ENCODE results near the gene NLGN3. TPM values are rescaled to one million over a fixed set of nuclear protein-coding genes. Genes with fewer than 3 reads are reported as not detected.

The NLGN3 gene
- total RNA-seq, 4 donors from 2014 or later, result 1.1 to 1.6 TPM; not detected in 2

DNA sequence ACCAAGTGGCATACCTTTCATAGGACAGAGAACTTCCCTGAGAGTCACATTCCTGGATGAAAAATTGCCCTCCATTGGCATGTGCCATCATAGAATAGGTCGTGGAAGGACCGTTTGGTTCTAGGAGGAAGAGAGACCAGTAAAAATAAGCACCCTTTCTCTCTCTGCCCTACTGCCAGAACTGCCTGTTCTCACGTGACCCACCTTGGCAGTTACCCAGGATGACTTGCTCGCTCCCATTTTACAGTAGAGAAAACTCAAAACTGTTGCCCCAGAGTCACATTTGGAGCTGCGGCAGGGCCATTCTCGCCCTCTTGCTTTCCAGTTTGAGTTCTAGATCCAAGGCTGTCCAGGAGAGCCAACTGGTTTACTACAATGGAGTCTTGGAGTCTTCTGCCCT is 1.1 kb upstream of the NLGN3 start:
- DNase-seq, result no peak
- no peak overlapping the region for H3K4me3 ChIP-seq
- no peaks in the 10 kb centered on the region for H3K27me3 ChIP-seq
- no peak overlapping the region for H3K27ac ChIP-seq
- peaks cover 0 to 26% (median 0%) of the 10 kb centered on the region in 3 donors for H3K36me3 ChIP-seq
- TF ChIP-seq CTCF (IDR thresholded peaks at IDR 0.05) (no peak), POLR2A (IDR thresholded peaks at IDR 0.05) (no peak)
- no peaks in the 10 kb centered on the region for H3K4me1 ChIP-seq
- no peaks in the 10 kb centered on the region for H3K9me3 ChIP-seq

- H3K4me3 ChIP-seq, result no peak overlapping the region
- no peaks in the 10 kb centered on the region for H3K9me3 ChIP-seq
- H3K27me3 ChIP-seq, result no peaks in the 10 kb centered on the region
- no peaks in the 10 kb centered on the region for H3K4me1 ChIP-seq
- no peak for DNase-seq
- no peak for TF ChIP-seq POLR2A (IDR thresholded peaks at IDR 0.05)
- TF ChIP-seq CTCF (IDR thresholded peaks at IDR 0.05), result no peak
- H3K27ac ChIP-seq, result no peak overlapping the region
- H3K36me3 ChIP-seq, result no peaks in the 10 kb centered on the region
Measured at GRCh38 chrX:71147496-71148277, 3.0 kb downstream of the NLGN3 start.

DNA sequence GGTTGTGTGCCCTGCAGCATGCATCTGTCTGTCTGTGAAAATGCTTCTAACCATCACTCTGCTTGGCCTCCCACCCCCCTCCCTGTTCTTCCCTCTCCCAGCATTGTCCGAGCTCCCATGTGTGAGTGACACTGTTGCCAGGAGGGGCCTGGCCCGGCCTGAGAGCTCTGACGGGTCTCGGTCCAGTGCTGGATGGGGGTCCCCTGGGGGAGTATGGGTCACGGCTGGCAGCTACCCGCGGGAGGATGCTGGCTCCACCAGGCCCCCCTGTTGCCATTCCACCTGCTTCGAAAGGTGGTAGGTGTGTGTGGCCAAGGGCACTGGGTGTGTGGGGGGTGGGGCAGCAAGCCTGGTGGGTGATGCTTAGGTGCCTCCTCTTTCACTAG is 3.6 kb downstream of the NLGN3 start:
- Histone ChIP-seq H3K9me3 (no peaks in the 10 kb centered on the region), H3K4me3 (no peak overlapping the region), H3K36me3 (no peaks in the 10 kb centered on the region), H3K4me1 (no peaks in the 10 kb centered on the region), H3K27ac (no peak overlapping the region), H3K27me3 (no peaks in the 10 kb centered on the region)
- DNase-seq, result no peak
- TF ChIP-seq POLR2A (IDR thresholded peaks at IDR 0.05) (no peak), CTCF (IDR thresholded peaks at IDR 0.05) (no peak)

DNA sequence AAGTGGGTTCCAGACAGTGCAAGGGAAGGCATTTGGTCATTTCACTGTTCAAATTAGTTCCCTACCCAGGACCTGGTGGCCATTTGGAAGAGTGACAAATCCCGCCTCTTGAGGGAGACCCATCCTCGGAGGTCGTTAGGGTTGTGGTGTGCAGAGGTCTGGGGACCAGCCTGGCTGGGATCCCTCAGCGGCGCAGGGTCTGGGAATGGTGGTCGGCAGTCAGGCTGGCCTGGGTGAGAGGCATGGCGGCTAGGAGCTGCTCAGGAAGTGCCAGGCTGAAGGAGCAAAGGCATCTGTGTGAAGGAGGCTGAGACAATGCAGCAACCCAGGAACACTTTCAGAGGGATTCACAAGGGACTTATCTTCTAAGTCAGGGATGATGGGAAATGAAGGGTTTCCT is 6.7 kb downstream of the NLGN3 start:
- H3K4me1 ChIP-seq, result no peaks in the 10 kb centered on the region
- no peaks in the 10 kb centered on the region for H3K27me3 ChIP-seq
- no peaks in the 10 kb centered on the region for H3K36me3 ChIP-seq
- DNase-seq, result no peak
- TF ChIP-seq POLR2A (IDR thresholded peaks at IDR 0.05) (no peak), CTCF (IDR thresholded peaks at IDR 0.05) (no peak)
- H3K9me3 ChIP-seq, result no peaks in the 10 kb centered on the region
- H3K27ac ChIP-seq, result no peak overlapping the region
- no peak overlapping the region for H3K4me3 ChIP-seq

- no peak overlapping the region for H3K27ac ChIP-seq
- TF ChIP-seq POLR2A (IDR thresholded peaks at IDR 0.05), result no peak
- no peak for TF ChIP-seq CTCF (IDR thresholded peaks at IDR 0.05)
- H3K27me3 ChIP-seq, result no peaks in the 10 kb centered on the region
- no peaks in the 10 kb centered on the region for H3K9me3 ChIP-seq
- no peaks in the 10 kb centered on the region for H3K36me3 ChIP-seq
- no peak for DNase-seq
- H3K4me3 ChIP-seq, result no peak overlapping the region
- no peaks in the 10 kb centered on the region for H3K4me1 ChIP-seq
Measured at GRCh38 chrX:71154196-71154595, 9.6 kb downstream of the NLGN3 start.
